ENCODE results near the gene CXorf49B.
"Not testable (repeated sequence)": the region's sequence is repeated elsewhere in the genome, so short reads cannot be mapped to it uniquely, and the experiment has no call there.

The CXorf49B gene

GRCh38 chrX:71763049-71763448 is at the start of gene CXorf49B:
CXorf49B (plus strand) TSS chrX:71763349; CDS start chrX:71763424, 75 bp downstream.
- DNase-seq, result not testable (repeated sequence)

- DNase-seq, result not testable (repeated sequence)
Observed at GRCh38 chrX:71714064-71714463, 49.1 kb upstream of the CXorf49B start.

- DNase-seq, result not testable (repeated sequence)
Observed at GRCh38 chrX:71715551-71715950, 47.6 kb upstream of the CXorf49B start.

- DNase-seq, result not testable (repeated sequence)
Observed at GRCh38 chrX:71716323-71716722, 46.8 kb upstream of the CXorf49B start.

GRCh38 chrX:71718185-71718584 is 45.0 kb upstream of the CXorf49B start, which contains the start of gene CXorf49:
CXorf49 (minus strand) TSS chrX:71718285; CDS start chrX:71718151, 134 bp downstream.
- DNase-seq, result not testable (repeated sequence)

GRCh38 chrX:71719195-71719594 is 44.0 kb upstream of the CXorf49B start:
- not testable (repeated sequence) for DNase-seq

GRCh38 chrX:71720289-71720886 is 42.8 kb upstream of the CXorf49B start:
- not testable (repeated sequence) for DNase-seq

- DNase-seq, result not testable (repeated sequence)
Observed at GRCh38 chrX:71760688-71761281, 2.4 kb upstream of the CXorf49B start.

- not testable (repeated sequence) for DNase-seq
Observed at GRCh38 chrX:71764832-71765231, 1.7 kb downstream of the CXorf49B start.

- DNase-seq, result not testable (repeated sequence)
Observed at GRCh38 chrX:71765613-71766012, 2.5 kb downstream of the CXorf49B start.

- DNase-seq, result not testable (repeated sequence)
Observed at GRCh38 chrX:71767134-71767533, 4.0 kb downstream of the CXorf49B start.

- DNase-seq, result not testable (repeated sequence)
Observed at GRCh38 chrX:71778322-71778721, 15.2 kb downstream of the CXorf49B start.

- not testable (repeated sequence) for DNase-seq
Observed at GRCh38 chrX:71782225-71782949, 19.2 kb downstream of the CXorf49B start.

- DNase-seq, result not testable (repeated sequence)
Observed at GRCh38 chrX:71782950-71783299, 19.8 kb downstream of the CXorf49B start.

- not testable (repeated sequence) for DNase-seq
Observed at GRCh38 chrX:71783569-71784347, 20.6 kb downstream of the CXorf49B start.

GRCh38 chrX:71784348-71784983 is 21.3 kb downstream of the CXorf49B start:
- DNase-seq, result not testable (repeated sequence)

- not testable (repeated sequence) for DNase-seq
Observed at GRCh38 chrX:71806450-71806849, 43.3 kb downstream of the CXorf49B start.

- no peak for DNase-seq
Observed at GRCh38 chrX:71809886-71810285, 46.7 kb downstream of the CXorf49B start.

- no peak for DNase-seq
Observed at GRCh38 chrX:71814123-71814912, 51.2 kb downstream of the CXorf49B start.

- DNase-seq, result no peak
Observed at GRCh38 chrX:71815121-71815905, 52.2 kb downstream of the CXorf49B start.

- no peak for DNase-seq
Observed at GRCh38 chrX:71815906-71816156, 52.7 kb downstream of the CXorf49B start.

All from NCI-H2107 (cell line).